Activated naive CD8-positive, alpha-beta T cell treated with anti-CD3 and anti-CD28 coated beads, Interleukin-2, amount 50 U/mL, for 24 hours (primary cell): ENCODE measurements around the gene PODN.

Source experiments
- ATAC-seq: fragments of 150-1000 bp; cut with Tn5 transposase; one replicate; pipeline ENCODE4 v1.10.0; 2021
- DNase-seq: peaks from one replicate; pipeline ENCODE4 v3.0.0; 2021
- H3K27ac Mint-ChIP-seq: one replicate; pipeline ENCODE4 v1.8.0; 2021; ENCODE audit warnings: mild to moderate bottlenecking, mixed read lengths
- H3K27me3 Mint-ChIP-seq: one replicate; pipeline ENCODE4 v1.8.0; 2021; ENCODE audit warnings: mixed read lengths
- H3K36me3 Mint-ChIP-seq: one replicate; pipeline ENCODE4 v1.8.0; 2021; ENCODE audit warnings: low read depth, mixed read lengths
- H3K4me1 Mint-ChIP-seq: one replicate; pipeline ENCODE4 v1.8.0; 2021; ENCODE audit warnings: mixed read lengths
- H3K4me3 Mint-ChIP-seq: one replicate; pipeline ENCODE4 v1.8.0; 2021; ENCODE audit warnings: mild to moderate bottlenecking, moderate library complexity, mixed read lengths
- H3K9me3 Mint-ChIP-seq: one replicate; pipeline ENCODE4 v1.8.0; 2021; ENCODE audit warnings: mixed read lengths

The PODN gene

GRCh38 chr1:53043271-53043670 is 18.7 kb upstream of the PODN start:
- ATAC-seq (no peak), DNase-seq (no peak)
- H3K27me3 Mint-ChIP-seq: no peaks in the 10 kb centered on the region
- no peaks in the 10 kb centered on the region for H3K9me3 Mint-ChIP-seq
- no peak overlapping the region for H3K4me3 Mint-ChIP-seq
- peaks cover 9% of the 10 kb centered on the region for H3K4me1 Mint-ChIP-seq
- peaks cover 11% of the 10 kb centered on the region for H3K36me3 Mint-ChIP-seq
- no peak overlapping the region for H3K27ac Mint-ChIP-seq

- ATAC-seq (no peak), DNase-seq (no peak)
- Mint-ChIP-seq H3K36me3 (peaks cover 12% of the 10 kb centered on the region), H3K9me3 (no peaks in the 10 kb centered on the region), H3K4me1 (peaks cover 11% of the 10 kb centered on the region), H3K4me3 (no peak overlapping the region), H3K27me3 (no peaks in the 10 kb centered on the region), H3K27ac (no peak overlapping the region)
Measured at GRCh38 chr1:53044926-53045325, 17.1 kb upstream of the PODN start.

GRCh38 chr1:53046930-53047329 is 15.1 kb upstream of the PODN start:
- ATAC-seq: no peak
- Mint-ChIP-seq H3K36me3 (peaks cover 12% of the 10 kb centered on the region), H3K4me3 (no peak overlapping the region), H3K4me1 (peaks cover 11% of the 10 kb centered on the region), H3K9me3 (no peaks in the 10 kb centered on the region), H3K27ac (no peak overlapping the region), H3K27me3 (no peaks in the 10 kb centered on the region)
- no peak for DNase-seq

GRCh38 chr1:53047737-53048736 is 14.0 kb upstream of the PODN start:
- no peaks in the 10 kb centered on the region for H3K27me3 Mint-ChIP-seq

GRCh38 chr1:53048960-53049573 is 12.9 kb upstream of the PODN start:
- DNase-seq (no peak), ATAC-seq (no peak)
- no peak overlapping the region for H3K27ac Mint-ChIP-seq

More at GRCh38 chr1:53047737-53048736, 14.0 kb upstream of the PODN start:
- H3K27ac Mint-ChIP-seq: peak overlapping the region; percentile 10
- H3K9me3 Mint-ChIP-seq: no peaks in the 10 kb centered on the region
- ATAC-seq (peak; percentile 94), DNase-seq (no peak)
- no peak overlapping the region for H3K4me3 Mint-ChIP-seq
- peaks cover 14% of the 10 kb centered on the region for H3K36me3 Mint-ChIP-seq
- peaks cover 11% of the 10 kb centered on the region for H3K4me1 Mint-ChIP-seq

GRCh38 chr1:53049574-53049967 is 12.4 kb upstream of the PODN start:
- no peaks in the 10 kb centered on the region for H3K9me3 Mint-ChIP-seq

More at GRCh38 chr1:53048960-53049573, 12.9 kb upstream of the PODN start:
- Mint-ChIP-seq H3K36me3 (peaks cover 22% of the 10 kb centered on the region), H3K9me3 (no peaks in the 10 kb centered on the region), H3K4me1 (peaks cover 11% of the 10 kb centered on the region), H3K4me3 (no peak overlapping the region), H3K27me3 (no peaks in the 10 kb centered on the region)

GRCh38 chr1:53050310-53050709 is 11.7 kb upstream of the PODN start:
- no peak overlapping the region for H3K27ac Mint-ChIP-seq
- DNase-seq: no peak
- H3K27me3 Mint-ChIP-seq: no peaks in the 10 kb centered on the region
- peaks cover 23% of the 10 kb centered on the region for H3K36me3 Mint-ChIP-seq
- no peak for ATAC-seq
- no peaks in the 10 kb centered on the region for H3K9me3 Mint-ChIP-seq
- H3K4me1 Mint-ChIP-seq: peaks cover 11% of the 10 kb centered on the region
- no peak overlapping the region for H3K4me3 Mint-ChIP-seq

More at GRCh38 chr1:53049574-53049967, 12.4 kb upstream of the PODN start:
- Mint-ChIP-seq H3K36me3 (peaks cover 23% of the 10 kb centered on the region), H3K27me3 (no peaks in the 10 kb centered on the region), H3K4me3 (no peak overlapping the region), H3K27ac (no peak overlapping the region), H3K4me1 (peaks cover 11% of the 10 kb centered on the region)
- DNase-seq (no peak), ATAC-seq (no peak)

- Mint-ChIP-seq H3K27ac (no peak overlapping the region), H3K4me3 (no peak overlapping the region), H3K36me3 (peaks cover 23% of the 10 kb centered on the region), H3K4me1 (peaks cover 11% of the 10 kb centered on the region), H3K9me3 (no peaks in the 10 kb centered on the region), H3K27me3 (no peaks in the 10 kb centered on the region)
- DNase-seq (no peak), ATAC-seq (no peak)
Measured at GRCh38 chr1:53051676-53052075, 10.3 kb upstream of the PODN start.

- Mint-ChIP-seq H3K4me1 (peaks cover 1% of the 10 kb centered on the region), H3K27ac (no peak overlapping the region)
Measured at GRCh38 chr1:53057127-53057526, 4.9 kb upstream of the PODN start.

GRCh38 chr1:53060579-53060978 is 1.4 kb upstream of the PODN start:
- Mint-ChIP-seq H3K27me3 (peaks cover 38% of the 10 kb centered on the region), H3K27ac (no peak overlapping the region), H3K4me1 (peaks cover 4% of the 10 kb centered on the region), H3K9me3 (no peaks in the 10 kb centered on the region), H3K36me3 (no peaks in the 10 kb centered on the region), H3K4me3 (no peak overlapping the region)
- DNase-seq (no peak), ATAC-seq (no peak)

More at GRCh38 chr1:53057127-53057526, 4.9 kb upstream of the PODN start:
- ATAC-seq (no peak), DNase-seq (no peak)
- Mint-ChIP-seq H3K36me3 (peaks cover 11% of the 10 kb centered on the region), H3K4me3 (no peak overlapping the region), H3K27me3 (peaks cover 20% of the 10 kb centered on the region), H3K9me3 (no peaks in the 10 kb centered on the region)

- DNase-seq: no peak
- H3K4me1 Mint-ChIP-seq: peaks cover 4% of the 10 kb centered on the region
- H3K36me3 Mint-ChIP-seq: no peaks in the 10 kb centered on the region
- no peak for ATAC-seq
- peak overlapping the region; percentile 40 for H3K4me3 Mint-ChIP-seq
- H3K27ac Mint-ChIP-seq: no peak overlapping the region
- H3K27me3 Mint-ChIP-seq: peaks cover 40% of the 10 kb centered on the region
- H3K9me3 Mint-ChIP-seq: no peaks in the 10 kb centered on the region
Measured at GRCh38 chr1:53061123-53061858, 722 bp upstream of the PODN start.

- H3K27ac Mint-ChIP-seq: no peak overlapping the region
- no peaks in the 10 kb centered on the region for H3K9me3 Mint-ChIP-seq
- peaks cover 4% of the 10 kb centered on the region for H3K4me1 Mint-ChIP-seq
- H3K4me3 Mint-ChIP-seq: no peak overlapping the region
- H3K27me3 Mint-ChIP-seq: peaks cover 40% of the 10 kb centered on the region
- H3K36me3 Mint-ChIP-seq: no peaks in the 10 kb centered on the region
- DNase-seq: no peak
- ATAC-seq: no peak
Measured at GRCh38 chr1:53062708-53063591, 937 bp downstream of the PODN start.

GRCh38 chr1:53063744-53064515 is 1.9 kb downstream of the PODN start:
- ATAC-seq: no peak
- Mint-ChIP-seq H3K27me3 (peaks cover 40% of the 10 kb centered on the region), H3K4me3 (no peak overlapping the region), H3K27ac (no peak overlapping the region), H3K4me1 (peaks cover 4% of the 10 kb centered on the region), H3K9me3 (no peaks in the 10 kb centered on the region), H3K36me3 (no peaks in the 10 kb centered on the region)
- DNase-seq: no peak
